ENCODE results near the gene ZFYVE28.

Gene ZFYVE28

GRCh38 chr4:2426711-2427275 lies 8.3 kb upstream of the ZFYVE28 start:
- POLR2A ChIA-PET, result no interaction called here
- CTCF ChIA-PET, result interaction anchor here (1.5 to 2.0 kb wide), 2 partner anchors 7 to 14 kb away, joined by 4 to 8 read pairs; partner anchors contain the start of gene CFAP99
- DNase-seq (ENCODE audit: extremely low spot score), result no peak
- TF ChIP-seq CTCF (IDR thresholded peaks at IDR 0.05; ENCODE audit: control extremely low read depth, extremely low read depth, low read depth, missing control alignments), result no peak

DNA sequence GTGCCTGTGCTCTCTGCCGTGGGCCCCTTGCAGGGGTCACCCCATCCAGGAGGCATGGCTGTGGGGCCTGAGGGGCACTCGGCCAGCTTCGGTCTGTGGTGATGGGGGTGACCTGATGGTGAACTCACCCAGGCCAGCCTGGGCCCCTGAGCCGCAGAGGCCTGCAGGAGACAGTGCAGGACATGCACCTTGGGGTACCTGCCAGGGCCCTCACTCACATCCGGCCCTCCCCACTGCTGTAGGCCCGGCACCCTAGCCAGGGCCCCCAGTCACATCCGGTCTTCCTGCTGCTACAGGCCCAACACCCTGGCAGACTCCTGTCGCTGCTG lies 7.6 kb upstream of the ZFYVE28 start:
- DNase-seq (ENCODE audit: extremely low spot score), result no peak
- ChIA-PET POLR2A (no interaction called here), CTCF (no interaction called here)
- TF ChIP-seq CTCF (IDR thresholded peaks at IDR 0.05; ENCODE audit: control extremely low read depth, extremely low read depth, low read depth, missing control alignments), result no peak

GRCh38 chr4:2425386-2426068 lies 7.1 kb upstream of the ZFYVE28 start:
- ChIA-PET CTCF (interaction anchor here (1.0 to 1.2 kb wide), 2 partner anchors 16 to 60 kb away, joined by 3 read pairs; no protein-coding TSS in a partner anchor), POLR2A (no interaction called here)
- TF ChIP-seq CTCF (IDR thresholded peaks at IDR 0.05; ENCODE audit: control extremely low read depth, extremely low read depth, low read depth, missing control alignments), result no peak
- DNase-seq (ENCODE audit: extremely low spot score), result no peak

DNA sequence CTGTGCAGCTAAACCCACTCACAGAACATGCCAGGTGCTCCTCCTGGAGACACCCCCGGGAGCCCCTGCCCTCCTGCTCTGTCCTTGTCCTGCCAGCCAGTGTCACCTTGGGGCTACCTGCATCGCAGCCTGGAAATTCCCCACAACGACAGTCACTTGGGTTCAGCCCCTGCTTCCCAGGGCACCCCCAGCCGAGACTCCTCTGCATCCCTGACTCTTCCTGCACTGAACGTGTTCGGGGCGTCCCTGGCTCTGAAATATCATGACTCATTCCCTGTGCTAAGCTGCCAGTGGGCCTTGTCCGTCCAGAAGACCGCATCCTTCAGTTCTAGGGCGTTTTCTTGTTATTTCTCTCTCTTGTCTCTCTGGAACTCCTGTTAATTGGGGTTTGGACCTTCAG lies 6.1 kb upstream of the ZFYVE28 start:
- no peak for TF ChIP-seq CTCF (IDR thresholded peaks at IDR 0.05; ENCODE audit: control extremely low read depth, extremely low read depth, low read depth, missing control alignments)
- POLR2A ChIA-PET, result no interaction called here
- no peak for DNase-seq (ENCODE audit: extremely low spot score)
- CTCF ChIA-PET, result interaction anchor here (1.2 kb wide), 1 partner anchor 61 kb away, joined by 3 read pairs; no protein-coding TSS in a partner anchor

GRCh38 chr4:2423695-2424094 lies 5.2 kb upstream of the ZFYVE28 start:
- ChIA-PET POLR2A (no interaction called here), CTCF (interaction anchor here (1.0 to 2.4 kb wide), 2 partner anchors 9 to 185 kb away, joined by 3 to 6 read pairs; no protein-coding TSS in a partner anchor)
- DNase-seq (ENCODE audit: extremely low spot score), result no peak
- no peak for TF ChIP-seq CTCF (IDR thresholded peaks at IDR 0.05; ENCODE audit: control extremely low read depth, extremely low read depth, low read depth, missing control alignments)

DNA sequence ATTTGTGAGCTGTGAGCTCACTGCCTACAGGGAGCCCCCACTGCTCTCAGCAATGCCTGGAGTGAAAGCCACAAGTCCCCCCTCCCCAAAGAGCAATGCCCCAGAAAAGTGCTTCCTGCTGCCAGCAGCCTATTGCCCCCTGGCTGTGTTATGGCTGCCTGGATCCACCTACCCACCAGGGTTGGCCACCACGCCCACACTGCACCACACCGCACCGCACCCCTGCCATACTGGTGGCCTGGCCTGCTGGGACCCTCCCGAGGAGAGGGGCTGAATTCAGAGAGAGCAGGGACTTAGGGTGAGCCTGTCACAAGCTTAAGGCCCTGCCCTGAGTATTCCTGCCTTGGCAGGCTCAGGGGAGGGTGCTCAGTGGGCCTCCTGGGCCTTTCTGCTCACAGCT lies 4.6 kb upstream of the ZFYVE28 start:
- POLR2A ChIA-PET, result no interaction called here
- CTCF ChIA-PET, result interaction anchor here (1.0 to 2.7 kb wide), 3 partner anchors 9 to 184 kb away, joined by 3 to 9 read pairs (median 6); no protein-coding TSS in a partner anchor
- no peak for TF ChIP-seq CTCF (IDR thresholded peaks at IDR 0.05; ENCODE audit: control extremely low read depth, extremely low read depth, low read depth, missing control alignments)

More for the DNA sequence above, 4.6 kb upstream of the ZFYVE28 start:
- no peak for DNase-seq (ENCODE audit: extremely low spot score)
